ENCODE data around the gene KRT73. TPM values are rescaled to one million over a fixed set of nuclear protein-coding genes. Genes with fewer than 3 reads are reported as not detected.

KRT73 gene
- total RNA-seq, 6 donors from 2014 or later = 0.15 to 0.55 TPM; not detected in 4

- TF ChIP-seq CTCF (IDR thresholded peaks at IDR 0.05) (no peak), POLR2A (IDR thresholded peaks at IDR 0.05) (no peak), POLR2AphosphoS5 (IDR thresholded peaks at IDR 0.05) (no peak), EP300 (IDR thresholded peaks at IDR 0.05) (no peak)
- Histone ChIP-seq H3K27me3 (no peaks in the 10 kb centered on the region), H3K27ac (no peak overlapping the region), H3K4me3 (no peak overlapping the region), H3K36me3 (no peaks in the 10 kb centered on the region), H3K9me3 (no peaks in the 10 kb centered on the region), H3K4me1 (no peaks in the 10 kb centered on the region)
- WGBS, 2 donors = 75 to 80% methylated on average over 12 of the region's 12 CpGs
- no peak for DNase-seq
- ATAC-seq (ENCODE audit: low FRiP score in 2 of 2) = peak in 1 of 2 donors; percentile 13
Measured at GRCh38 chr12:52629281-52630007, 11.1 kb upstream of the KRT73 start.

- DNase-seq = no peak
- WGBS, 2 donors = 79 to 100% methylated on average over 1 to 2 of the region's 2 CpGs
- Histone ChIP-seq H3K4me1 (no peaks in the 10 kb centered on the region), H3K4me3 (no peak overlapping the region), H3K27ac (no peak overlapping the region), H3K9me3 (peaks cover 0 to 5% (median 0%) of the 10 kb centered on the region in 4 donors), H3K36me3 (no peaks in the 10 kb centered on the region), H3K27me3 (no peaks in the 10 kb centered on the region)
- no peak for ATAC-seq (ENCODE audit: low FRiP score in 2 of 2)
- no peak for TF ChIP-seq EP300 (IDR thresholded peaks at IDR 0.05)
- no peak for TF ChIP-seq POLR2AphosphoS5 (IDR thresholded peaks at IDR 0.05)
- no peak for TF ChIP-seq POLR2A (IDR thresholded peaks at IDR 0.05)
- TF ChIP-seq CTCF (IDR thresholded peaks at IDR 0.05) = no peak
Measured at GRCh38 chr12:52628841-52629240, 10.5 kb upstream of the KRT73 start.

- Histone ChIP-seq H3K4me1 (no peaks in the 10 kb centered on the region), H3K36me3 (no peaks in the 10 kb centered on the region), H3K9me3 (peaks cover 0 to 9% (median 0%) of the 10 kb centered on the region in 4 donors), H3K4me3 (no peak overlapping the region), H3K27me3 (no peaks in the 10 kb centered on the region), H3K27ac (no peak overlapping the region)
- no peak for ATAC-seq (ENCODE audit: low FRiP score in 2 of 2)
- TF ChIP-seq POLR2AphosphoS5 (IDR thresholded peaks at IDR 0.05) (no peak), POLR2A (IDR thresholded peaks at IDR 0.05) (no peak), EP300 (IDR thresholded peaks at IDR 0.05) (no peak), CTCF (IDR thresholded peaks at IDR 0.05) (no peak)
- WGBS, 2 donors = 80 to 85% methylated on average over 4 of the region's 4 CpGs
- DNase-seq = no peak
Measured at GRCh38 chr12:52628111-52628507, 9.8 kb upstream of the KRT73 start.

- no peak for DNase-seq
- ATAC-seq (ENCODE audit: low FRiP score in 2 of 2) = no peak
- Histone ChIP-seq H3K27me3 (no peaks in the 10 kb centered on the region), H3K4me1 (no peaks in the 10 kb centered on the region), H3K4me3 (no peak overlapping the region), H3K9me3 (peaks cover 0 to 9% (median 0%) of the 10 kb centered on the region in 4 donors), H3K27ac (no peak overlapping the region), H3K36me3 (no peaks in the 10 kb centered on the region)
- TF ChIP-seq EP300 (IDR thresholded peaks at IDR 0.05) (no peak), POLR2AphosphoS5 (IDR thresholded peaks at IDR 0.05) (no peak), CTCF (IDR thresholded peaks at IDR 0.05) (no peak), POLR2A (IDR thresholded peaks at IDR 0.05) (no peak)
- WGBS, 2 donors = 73% methylated on average over 1 to 2 of the region's 2 CpGs
Measured at GRCh38 chr12:52627395-52628110, 9.2 kb upstream of the KRT73 start.
